Astrocyte (in vitro differentiated cells and primary cell): ENCODE results near the gene C7.

Source experiments
- CTCF ChIP-seq: IDR thresholded peaks from 2 replicates; pipeline ENCODE4 v1.5.1; 2011; ENCODE audit warnings: low read depth, mild to moderate bottlenecking, inconsistent platforms, low read length, moderate library complexity; ENCODE audit not compliant: insufficient read depth
- EZH2 ChIP-seq: IDR thresholded peaks from 2 replicates; pipeline ENCODE4 v1.6.1; 2012; ENCODE audit warnings: mild to moderate bottlenecking, low read length, inconsistent platforms; ENCODE audit not compliant: insufficient read depth

GRCh38 chr5:40999142-40999541 is 89.8 kb downstream of the C7 start:
- no peak for TF ChIP-seq CTCF
- no peak for TF ChIP-seq EZH2
